Cardiac fibroblast (primary cell): Measurements from ENCODE around the gene BTD.

Experiments
- DNase-seq, 2 donors: peaks; one replicate each; pipeline versions ENCODE4 v3.0.0 to v3.0.0-alpha.2; 2010; ENCODE audit warnings: low read depth in 2 of 2
- H3K4me3 ChIP-seq, 2 donors: replicated peaks in 1 of 2; 1 replicate in 1 of 2; 2 replicates in 1 of 2; pipeline ENCODE4 v1.5.1; 2011; ENCODE audit warnings: low read depth in 2 of 2, low read length in 2 of 2, mild to moderate bottlenecking in 2 of 2, moderate library complexity in 1 of 2
- TF ChIP-seq, protein P1 (sequence below): IDR thresholded peaks from one replicate; pipeline ENCODE4 v1.5.1; 2011; ENCODE audit warnings: low read depth, mild to moderate bottlenecking, low read length, inconsistent platforms

BTD gene

DNA sequence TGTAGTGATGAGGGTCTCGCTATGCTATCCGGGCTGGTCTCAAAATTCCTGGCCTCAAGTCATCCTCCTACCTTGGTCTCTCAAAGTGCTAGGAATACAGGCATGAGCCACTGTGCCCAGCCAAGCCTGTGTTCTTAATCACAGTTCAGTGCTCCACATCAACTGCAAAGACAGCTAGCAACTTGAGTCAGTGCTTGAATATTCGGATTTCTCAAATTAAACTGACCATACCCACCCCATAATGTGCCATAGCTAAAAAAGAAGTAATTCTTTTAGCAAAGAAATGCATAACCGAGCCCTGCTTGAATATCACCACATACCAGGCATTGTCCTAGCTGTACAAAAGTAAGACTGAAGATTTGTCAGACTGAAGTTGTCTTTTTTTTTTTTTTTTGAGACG lies 89.2 kb downstream of the BTD start:
- H3K4me3 ChIP-seq = no peak overlapping the region
- TF ChIP-seq, protein P1, sequence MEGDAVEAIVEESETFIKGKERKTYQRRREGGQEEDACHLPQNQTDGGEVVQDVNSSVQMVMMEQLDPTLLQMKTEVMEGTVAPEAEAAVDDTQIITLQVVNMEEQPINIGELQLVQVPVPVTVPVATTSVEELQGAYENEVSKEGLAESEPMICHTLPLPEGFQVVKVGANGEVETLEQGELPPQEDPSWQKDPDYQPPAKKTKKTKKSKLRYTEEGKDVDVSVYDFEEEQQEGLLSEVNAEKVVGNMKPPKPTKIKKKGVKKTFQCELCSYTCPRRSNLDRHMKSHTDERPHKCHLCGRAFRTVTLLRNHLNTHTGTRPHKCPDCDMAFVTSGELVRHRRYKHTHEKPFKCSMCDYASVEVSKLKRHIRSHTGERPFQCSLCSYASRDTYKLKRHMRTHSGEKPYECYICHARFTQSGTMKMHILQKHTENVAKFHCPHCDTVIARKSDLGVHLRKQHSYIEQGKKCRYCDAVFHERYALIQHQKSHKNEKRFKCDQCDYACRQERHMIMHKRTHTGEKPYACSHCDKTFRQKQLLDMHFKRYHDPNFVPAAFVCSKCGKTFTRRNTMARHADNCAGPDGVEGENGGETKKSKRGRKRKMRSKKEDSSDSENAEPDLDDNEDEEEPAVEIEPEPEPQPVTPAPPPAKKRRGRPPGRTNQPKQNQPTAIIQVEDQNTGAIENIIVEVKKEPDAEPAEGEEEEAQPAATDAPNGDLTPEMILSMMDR = no peak
- DNase-seq = no peak

DNA sequence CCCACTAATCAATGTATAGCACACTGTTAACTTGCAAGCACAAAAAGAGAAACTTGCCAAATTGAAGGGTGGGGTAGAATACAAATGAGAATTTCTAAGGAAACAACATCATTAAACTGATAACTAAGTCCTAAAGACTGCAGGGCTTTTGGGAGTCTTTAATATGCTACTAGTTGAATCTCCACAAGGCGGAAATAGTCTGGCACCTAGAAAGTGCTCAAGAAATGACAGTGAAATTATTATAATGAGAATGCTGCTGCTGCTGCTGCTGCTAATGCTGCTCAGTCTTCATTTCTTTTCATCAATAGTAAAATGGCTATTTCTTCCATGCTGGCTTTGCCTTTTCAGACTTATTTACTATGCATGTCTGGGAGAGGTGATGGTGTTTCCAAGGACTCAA lies 91.8 kb downstream of the BTD start:
- no peak overlapping the region for H3K4me3 ChIP-seq
- TF ChIP-seq, protein P1 = no peak
- DNase-seq = peak in 1 of 2 donors; percentile 31

- no peak overlapping the region for H3K4me3 ChIP-seq
- TF ChIP-seq, protein P1 = no peak
- DNase-seq = no peak
These were observed 93.1 kb downstream of the BTD start for GRCh38 chr3:15694628-15695027.
